Aorta (tissue), 5 donors: ENCODE data around the gene GRIK2. TPM values are rescaled to one million over a fixed set of nuclear protein-coding genes. Genes with fewer than 3 reads are reported as not detected.
"Not testable (repeated sequence)": the region's sequence is repeated elsewhere in the genome, so short reads cannot be mapped to it uniquely, and the experiment has no call there.

Source experiments
- ATAC-seq: fragments of 200-7000 bp; cut with Tn5 transposase; one replicate; pipeline ENCODE4 v1.9.1; 2022; ENCODE audit warnings: moderate library complexity; ENCODE audit not compliant: low FRiP score
- DNase-seq, 2 donors: peaks; one replicate each; pipeline ENCODE4 v3.0.0-alpha.2; 2020
- H3K27ac ChIP-seq, 2 donors: one replicate each; pipeline ENCODE4 v1.5.1; 2013; ENCODE audit warnings: low read length in 2 of 2, mild to moderate bottlenecking in 2 of 2, moderate library complexity in 2 of 2, control low read depth in 1 of 2, inconsistent platforms in 1 of 2, low read depth in 1 of 2
- H3K27me3 ChIP-seq, 2 donors: one replicate each; pipeline ENCODE4 v1.6.1; 2013; ENCODE audit warnings: control low read depth in 1 of 2, low read length in 1 of 2, mild to moderate bottlenecking in 1 of 2, moderate library complexity in 1 of 2; ENCODE audit not compliant: insufficient read depth in 2 of 2, control insufficient read depth in 1 of 2
- H3K36me3 ChIP-seq, 2 donors: one replicate each; pipeline ENCODE4 v1.6.1; 2013; ENCODE audit warnings: control low read depth in 1 of 2, low read length in 1 of 2, mild to moderate bottlenecking in 1 of 2; ENCODE audit not compliant: insufficient read depth in 2 of 2, control insufficient read depth in 1 of 2
- H3K4me1 ChIP-seq, 2 donors: one replicate each; pipeline ENCODE4 v1.6.1; 2013; ENCODE audit warnings: low read length in 2 of 2, control low read depth in 1 of 2, mild to moderate bottlenecking in 1 of 2, moderate library complexity in 1 of 2; ENCODE audit not compliant: insufficient read depth in 2 of 2, control insufficient read depth in 1 of 2
- H3K4me3 ChIP-seq, 2 donors: one replicate each; pipeline ENCODE4 v1.5.1; 2013; ENCODE audit warnings: low read length in 2 of 2, control low read depth in 1 of 2, mild to moderate bottlenecking in 1 of 2
- H3K9me3 ChIP-seq: one replicate; pipeline ENCODE4 v1.6.1; 2013; ENCODE audit warnings: mild to moderate bottlenecking, low read length; ENCODE audit not compliant: control insufficient read depth
- WGBS, 2 donors: extraction: QIAGEN DNeasy Blood & Tissue Kit; methylation state at CpG; one replicate each; pipeline ENCODE4 v1.1.7; 2013; 5-methylcytosine and 5-hydroxymethylcytosine counted together
- intact Hi-C, 2 donors: fragments of 100-400 bp; cut with DNase I; formaldehyde crosslinking; loops; one replicate each; pipeline versions ENCODE4 v1.14.2 to v1.15.0; 2022
- polyA plus RNA-seq, 2 donors: library from polyadenylated mRNA; stranded (reverse); fragments of 200-250 nt; gene quantifications; one replicate each; pipeline ENCODE4 v1.2.3, GENCODE V29; 2013
- total RNA-seq, 2 donors: library from RNA; stranded (reverse); fragmentation: NEBNext Ultra II Directional; extraction: Animal tissue kit (Norgen Biotek cat#: 25700); gene quantifications; one replicate each; pipeline ENCODE4 v1.2.1, GENCODE V29; 2021
- donor health status: healthy with polysubstance abuse.
- donor health status: Bipolar disorder and iron deficiency.
- donor health status: DM: no; HTN: no; CAD: no.
- donor health status: DM: no; HTN: no; CAD: no.
- donor health status: DM: yes; HTN: yes; CAD: no.

GRIK2 gene
- total and polyA plus RNA-seq, 4 donors = 0.82 to 3.0 (median 2.3) TPM; not detected in 1

DNA sequence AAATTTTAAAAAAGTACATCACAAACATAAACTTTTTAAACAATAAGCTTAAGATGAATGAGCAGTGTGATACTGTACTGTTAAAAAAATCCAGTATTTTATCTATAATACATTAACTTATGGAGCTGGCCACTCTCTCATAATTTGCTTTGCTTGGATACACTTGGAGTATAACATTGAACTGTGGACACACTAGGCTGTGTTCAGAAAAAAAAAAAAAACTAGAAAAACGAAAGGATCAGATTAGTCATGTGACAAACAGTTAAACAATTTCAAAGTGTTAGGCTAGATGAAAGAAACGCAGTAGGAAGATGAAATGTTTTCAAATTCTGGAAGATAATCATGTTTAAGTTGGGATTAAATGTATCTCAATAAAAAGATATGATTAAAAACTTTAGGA lies 220.0 kb downstream of the GRIK2 start:
- intact Hi-C loops = no loop called here
- no peaks in the 10 kb centered on the region for H3K4me1 ChIP-seq
- no peak for ATAC-seq
- no peak overlapping the region for H3K27ac ChIP-seq
- H3K36me3 ChIP-seq = no peaks in the 10 kb centered on the region
- WGBS, 2 donors = 67 to 69% methylated on average over 2 of the region's 2 CpGs
- no peak for DNase-seq
- H3K4me3 ChIP-seq = no peak overlapping the region
- H3K27me3 ChIP-seq = no peaks in the 10 kb centered on the region
- no peaks in the 10 kb centered on the region for H3K9me3 ChIP-seq

DNA sequence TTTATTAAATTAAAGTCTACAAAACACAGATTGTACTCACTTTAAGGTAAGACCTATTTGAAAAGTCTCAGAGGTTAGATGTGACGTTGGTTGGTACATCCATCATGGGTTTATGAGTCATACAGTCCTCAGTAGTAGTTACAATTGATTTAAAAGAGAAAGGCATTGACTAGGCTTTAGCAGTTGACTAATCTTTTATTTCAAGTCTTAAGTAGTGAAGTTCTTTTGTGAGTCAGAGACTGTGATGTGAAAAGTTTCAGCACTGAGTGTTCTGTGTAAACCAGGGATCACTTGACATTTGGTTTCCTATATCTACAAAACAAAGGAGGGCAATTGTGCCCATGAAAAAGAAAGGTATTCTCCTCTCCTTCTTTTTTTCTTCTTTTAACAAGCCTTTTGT lies 221.3 kb downstream of the GRIK2 start:
- Histone ChIP-seq H3K27ac (no peak overlapping the region), H3K4me3 (no peak overlapping the region), H3K4me1 (no peaks in the 10 kb centered on the region), H3K9me3 (no peaks in the 10 kb centered on the region), H3K36me3 (no peaks in the 10 kb centered on the region), H3K27me3 (no peaks in the 10 kb centered on the region)
- no peak for ATAC-seq
- intact Hi-C loops = no loop called here
- DNase-seq = no peak
- WGBS, 2 donors = 57 to 67% methylated on average over 1 of the region's 1 CpG

DNA sequence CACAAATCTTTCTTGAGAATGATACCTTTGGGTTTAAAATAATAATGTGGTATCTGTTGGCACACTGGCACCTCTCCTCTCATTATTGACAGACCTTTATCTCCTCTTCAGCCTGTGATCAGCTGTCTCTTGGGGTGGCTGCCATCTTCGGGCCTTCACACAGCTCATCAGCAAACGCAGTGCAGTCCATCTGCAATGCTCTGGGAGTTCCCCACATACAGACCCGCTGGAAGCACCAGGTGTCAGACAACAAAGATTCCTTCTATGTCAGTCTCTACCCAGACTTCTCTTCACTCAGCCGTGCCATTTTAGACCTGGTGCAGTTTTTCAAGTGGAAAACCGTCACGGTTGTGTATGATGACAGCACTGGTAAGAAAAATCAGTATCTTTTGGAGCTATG lies 232.8 kb downstream of the GRIK2 start:
- Histone ChIP-seq H3K4me1 (no peaks in the 10 kb centered on the region), H3K9me3 (no peaks in the 10 kb centered on the region), H3K27me3 (no peaks in the 10 kb centered on the region), H3K4me3 (no peak overlapping the region), H3K36me3 (no peaks in the 10 kb centered on the region), H3K27ac (no peak overlapping the region)
- DNase-seq (no peak), ATAC-seq (no peak)
- WGBS, 2 donors = 88% methylated on average over 6 of the region's 6 CpGs
- intact Hi-C loops = no loop called here

DNA sequence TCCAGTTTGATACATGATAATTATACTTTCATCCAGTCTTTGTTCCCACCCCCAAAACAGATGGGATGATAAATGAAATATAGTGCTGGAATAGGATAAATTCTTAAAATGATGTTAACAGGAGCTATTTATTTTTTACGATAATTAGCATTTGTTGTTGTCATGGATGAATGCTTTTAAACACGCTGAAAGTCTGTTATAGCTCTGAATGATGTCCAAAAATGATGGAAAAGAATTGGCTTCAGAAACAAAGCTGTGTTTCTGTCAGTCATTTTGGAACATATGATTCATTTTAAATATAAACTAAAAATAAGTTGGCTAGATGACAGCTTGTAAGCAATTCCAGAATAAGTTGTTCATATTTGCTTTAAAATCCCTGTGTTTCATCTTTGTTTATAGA lies 237.4 kb downstream of the GRIK2 start:
- DNase-seq = no peak
- H3K36me3 ChIP-seq = no peaks in the 10 kb centered on the region

DNA sequence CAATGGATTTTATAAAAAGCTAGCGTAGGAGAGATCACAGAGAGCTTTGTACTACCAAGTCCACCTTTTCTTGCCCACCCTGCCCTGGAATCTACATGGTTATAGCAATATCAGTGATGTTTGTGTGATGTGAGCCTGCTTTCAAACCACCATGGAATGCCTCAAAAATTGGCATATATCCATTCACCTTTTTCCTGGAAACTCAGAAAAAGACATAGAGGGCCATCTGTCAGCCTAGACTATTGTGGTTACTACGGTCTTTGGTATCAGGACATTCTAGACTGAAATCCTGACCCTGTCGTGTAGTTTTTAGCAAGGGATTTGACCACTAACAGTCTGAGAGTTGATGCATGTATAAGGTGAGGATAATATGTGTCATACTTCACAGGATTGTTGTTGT lies 239.6 kb downstream of the GRIK2 start:
- 84 to 93% methylated on average over 3 of the region's 3 CpGs for WGBS, 2 donors
- no peak for ATAC-seq

More for the DNA sequence above, 237.4 kb downstream of the GRIK2 start:
- ATAC-seq = no peak
- WGBS, 2 donors = 23 to 24% methylated on average over 2 of the region's 2 CpGs
- H3K4me3 ChIP-seq = no peak overlapping the region
- no peaks in the 10 kb centered on the region for H3K4me1 ChIP-seq
- intact Hi-C loops = no loop called here
- H3K27me3 ChIP-seq = no peaks in the 10 kb centered on the region
- no peak overlapping the region for H3K27ac ChIP-seq
- no peaks in the 10 kb centered on the region for H3K9me3 ChIP-seq

DNA sequence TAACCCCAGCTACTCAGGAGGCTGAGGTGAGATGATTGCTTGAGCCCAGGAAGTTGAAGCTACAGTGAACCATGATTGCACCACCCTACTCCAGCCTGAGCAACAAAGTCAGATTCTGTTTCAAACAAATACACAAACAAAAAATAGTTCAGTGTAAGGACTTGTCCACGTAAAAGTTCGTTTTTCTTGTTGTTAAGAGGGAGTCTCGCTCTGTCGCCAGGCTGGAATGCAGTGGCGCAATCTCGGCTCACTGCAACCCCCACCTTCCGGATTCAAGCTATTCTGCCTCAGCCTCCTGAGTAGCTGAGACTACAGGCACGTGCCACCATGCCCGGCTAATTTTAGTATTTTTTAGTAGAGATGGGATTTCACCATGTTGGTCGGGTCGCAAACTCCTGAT lies 245.4 kb downstream of the GRIK2 start:
- H3K4me1 ChIP-seq, H3K4me3 ChIP-seq, intact Hi-C loops, H3K27me3 ChIP-seq, DNase-seq, H3K36me3 ChIP-seq, ATAC-seq, H3K27ac ChIP-seq, H3K9me3 ChIP-seq: not testable (repeated sequence)
- 91 to 92% methylated on average over 11 of the region's 11 CpGs for WGBS, 2 donors

More for the DNA sequence above, 239.6 kb downstream of the GRIK2 start:
- no peaks in the 10 kb centered on the region for H3K36me3 ChIP-seq
- no peaks in the 10 kb centered on the region for H3K4me1 ChIP-seq
- intact Hi-C loops = no loop called here
- no peak for DNase-seq
- H3K4me3 ChIP-seq = no peak overlapping the region
- H3K27me3 ChIP-seq = no peaks in the 10 kb centered on the region
- no peaks in the 10 kb centered on the region for H3K9me3 ChIP-seq
- H3K27ac ChIP-seq = no peak overlapping the region

DNA sequence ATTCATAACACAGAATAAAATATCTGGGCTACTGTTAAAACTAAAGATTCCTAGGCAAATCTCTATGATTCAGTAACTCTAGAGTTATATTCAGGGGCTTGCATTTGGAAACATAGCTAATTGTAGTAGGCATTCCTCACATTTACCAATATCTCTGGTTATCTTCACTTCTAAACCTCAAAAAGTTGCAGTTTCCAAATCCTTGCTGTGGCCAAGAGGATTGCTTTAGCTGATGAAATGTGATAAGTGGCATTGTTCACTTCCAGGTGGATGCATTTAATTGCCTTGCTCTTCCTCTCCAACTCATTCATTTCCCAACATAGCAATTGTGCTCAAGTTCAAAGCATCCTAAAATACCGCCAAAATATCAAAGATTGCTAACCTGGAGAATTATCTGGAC lies 246.6 kb downstream of the GRIK2 start:
- DNase-seq = no peak
- ATAC-seq = no peak
- Histone ChIP-seq H3K9me3 (no peaks in the 10 kb centered on the region), H3K27ac (no peak overlapping the region), H3K4me3 (no peak overlapping the region), H3K27me3 (no peaks in the 10 kb centered on the region), H3K36me3 (no peaks in the 10 kb centered on the region), H3K4me1 (no peaks in the 10 kb centered on the region)
- intact Hi-C loops = no loop called here
- 85 to 96% methylated on average over 1 of the region's 1 CpG for WGBS, 2 donors

DNA sequence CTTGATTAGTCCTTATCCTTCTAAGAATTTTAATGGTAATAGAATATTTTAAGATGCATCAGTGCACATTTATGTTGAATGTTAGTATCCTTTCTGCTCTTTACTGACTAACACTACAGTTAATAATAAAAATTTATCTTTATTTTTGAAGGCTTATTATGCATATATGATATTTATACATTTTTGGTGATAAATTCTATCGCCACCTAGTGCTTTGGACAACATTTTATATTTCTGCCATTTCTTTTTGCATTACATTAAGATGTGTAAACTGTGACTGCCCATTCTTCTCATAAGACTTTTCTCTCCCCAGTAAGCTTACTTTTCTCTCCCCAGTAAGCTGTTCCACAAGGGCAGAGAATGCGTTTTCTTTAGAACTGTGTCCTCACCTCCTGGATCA lies 252.3 kb downstream of the GRIK2 start:
- DNase-seq = no peak
- 88 to 89% methylated on average over 2 of the region's 2 CpGs for WGBS, 2 donors
- Histone ChIP-seq H3K27me3 (no peaks in the 10 kb centered on the region), H3K4me3 (no peak overlapping the region), H3K4me1 (no peaks in the 10 kb centered on the region), H3K36me3 (no peaks in the 10 kb centered on the region), H3K9me3 (no peaks in the 10 kb centered on the region), H3K27ac (no peak overlapping the region)
- no peak for ATAC-seq
- intact Hi-C loops = no loop called here

DNA sequence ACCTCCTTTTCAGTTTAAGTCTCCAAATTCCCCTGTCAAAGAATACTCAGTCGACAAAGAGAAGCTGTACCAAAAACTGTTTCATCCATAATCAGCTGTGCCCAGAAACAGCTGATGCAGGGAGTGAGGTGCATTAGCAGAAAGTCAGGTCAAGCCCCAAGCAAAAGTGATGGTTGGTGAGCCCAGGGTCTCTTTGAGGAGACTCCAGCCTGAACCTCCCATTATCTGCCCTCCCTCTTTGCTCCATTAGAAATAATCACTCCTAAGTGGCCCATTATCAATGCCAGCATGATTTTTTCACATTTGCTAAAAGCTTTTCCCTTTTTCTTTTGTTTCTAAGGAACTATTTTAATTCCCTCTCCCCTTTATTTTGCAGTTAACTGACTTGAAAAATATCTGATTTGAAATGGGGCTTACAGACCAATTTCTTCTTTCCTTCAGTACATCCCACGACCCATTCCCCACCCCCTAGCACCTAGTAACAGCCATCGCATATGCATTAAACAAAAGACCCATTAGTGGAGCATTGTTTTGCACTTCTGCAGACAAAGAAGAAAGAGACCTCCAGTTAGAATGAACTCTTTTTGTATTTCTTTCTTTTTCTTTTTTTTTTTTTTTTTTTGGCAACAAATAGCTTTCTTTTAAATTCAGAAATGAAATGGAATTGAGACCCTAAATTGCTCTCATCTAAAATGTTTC lies 257.0 kb downstream of the GRIK2 start:
- Histone ChIP-seq H3K36me3 (no peaks in the 10 kb centered on the region), H3K4me3 (no peak overlapping the region), H3K4me1 (no peaks in the 10 kb centered on the region), H3K27me3 (no peaks in the 10 kb centered on the region), H3K9me3 (no peaks in the 10 kb centered on the region), H3K27ac (no peak overlapping the region)
- intact Hi-C loops = no loop called here
- no peak for DNase-seq
- no peak for ATAC-seq
- WGBS, 2 donors = 66 to 74% methylated on average over 3 of the region's 3 CpGs
